Erythroblast (primary cell): Measurements from ENCODE around the gene TIMP3.

ENCODE experiments used
- DNase-seq, 2 experiments: peaks; one replicate each; lab custom pipeline; 2025; lab: John Stamatoyannopoulos, UW
- GATA1 ChIP-seq: IDR thresholded peaks from 2 replicates; pipeline ENCODE4 v1.6.1; 2011; ENCODE audit warnings: low read depth, mild to moderate bottlenecking, control low read depth, low read length, moderate library complexity
- POLR2A ChIP-seq: IDR thresholded peaks from 2 replicates; pipeline ENCODE4 v1.6.1; 2011; ENCODE audit warnings: mild to moderate bottlenecking, low read length

TIMP3 gene

DNA sequence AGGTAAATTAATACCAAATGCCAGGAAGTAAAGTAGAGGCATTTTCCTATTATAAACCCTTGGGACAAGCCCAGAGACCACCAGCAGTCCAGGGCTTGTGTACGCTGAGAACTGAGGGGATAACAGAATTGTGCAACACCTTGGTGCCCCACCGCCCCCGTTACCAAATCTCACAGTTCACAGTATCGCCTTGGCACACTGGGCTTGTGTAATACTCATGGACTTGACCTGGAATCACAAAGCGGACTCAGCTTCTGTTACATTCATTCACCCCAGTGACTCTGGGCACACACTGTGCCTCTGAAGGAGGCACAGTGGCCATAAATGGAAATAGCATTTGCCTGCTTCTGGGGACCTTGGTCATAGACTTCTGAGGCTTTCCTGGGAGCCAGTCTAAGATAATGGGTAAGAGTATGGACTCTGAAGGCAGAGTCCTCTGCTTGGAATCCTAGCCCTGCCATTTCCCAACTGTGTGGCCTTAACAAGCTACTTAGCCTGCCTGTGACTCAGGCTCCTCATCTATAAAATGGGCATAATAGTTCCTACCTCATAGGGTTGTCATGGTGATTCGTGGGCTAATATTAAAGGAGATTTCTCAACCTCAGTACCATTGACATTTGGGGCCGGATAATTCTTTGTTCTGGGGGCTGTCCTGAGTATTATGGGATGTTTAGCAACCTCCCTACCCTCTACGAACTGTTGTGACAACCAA lies 53.7 kb downstream of the TIMP3 start:
- no peak for DNase-seq
- TF ChIP-seq GATA1 (no peak), POLR2A (no peak)

GRCh38 chr22:32858121-32858703 lies 56.7 kb downstream of the TIMP3 start:
- DNase-seq, result no peak
- TF ChIP-seq GATA1 (no peak), POLR2A (no peak)

DNA sequence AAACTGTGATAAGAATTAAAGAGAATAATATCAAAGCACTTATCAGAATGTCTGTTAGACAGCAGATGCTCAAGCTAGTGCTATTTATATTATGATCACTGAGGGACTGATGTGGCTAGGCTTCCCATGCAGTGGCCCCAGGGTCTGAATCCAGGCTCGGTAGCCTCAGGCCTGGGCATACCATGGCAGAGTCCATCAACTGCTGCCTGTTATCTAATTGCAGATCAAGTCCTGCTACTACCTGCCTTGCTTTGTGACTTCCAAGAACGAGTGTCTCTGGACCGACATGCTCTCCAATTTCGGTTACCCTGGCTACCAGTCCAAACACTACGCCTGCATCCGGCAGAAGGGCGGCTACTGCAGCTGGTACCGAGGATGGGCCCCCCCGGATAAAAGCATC lies 57.5 kb downstream of the TIMP3 start:
- DNase-seq, result no peak
- TF ChIP-seq GATA1 (no peak), POLR2A (no peak)

- TF ChIP-seq GATA1 (no peak), POLR2A (no peak)
- no peak for DNase-seq
Measured at GRCh38 chr22:32859743-32860142, 58.2 kb downstream of the TIMP3 start.

DNA sequence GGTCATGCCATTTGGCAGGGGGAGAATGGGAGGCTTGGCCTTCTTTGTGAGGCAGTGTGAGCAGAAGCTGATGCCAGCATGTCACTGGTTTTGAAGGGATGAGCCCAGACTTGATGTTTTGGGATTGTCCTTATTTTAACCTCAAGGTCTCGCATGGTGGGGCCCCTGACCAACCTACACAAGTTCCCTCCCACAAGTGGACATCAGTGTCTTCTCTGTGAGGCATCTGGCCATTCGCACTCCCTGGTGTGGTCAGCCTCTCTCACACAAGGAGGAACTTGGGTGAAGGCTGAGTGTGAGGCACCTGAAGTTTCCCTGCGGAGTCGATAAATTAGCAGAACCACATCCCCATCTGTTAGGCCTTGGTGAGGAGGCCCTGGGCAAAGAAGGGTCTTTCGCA lies 59.8 kb downstream of the TIMP3 start:
- TF ChIP-seq GATA1 (no peak), POLR2A (no peak)
- DNase-seq, result no peak

DNA sequence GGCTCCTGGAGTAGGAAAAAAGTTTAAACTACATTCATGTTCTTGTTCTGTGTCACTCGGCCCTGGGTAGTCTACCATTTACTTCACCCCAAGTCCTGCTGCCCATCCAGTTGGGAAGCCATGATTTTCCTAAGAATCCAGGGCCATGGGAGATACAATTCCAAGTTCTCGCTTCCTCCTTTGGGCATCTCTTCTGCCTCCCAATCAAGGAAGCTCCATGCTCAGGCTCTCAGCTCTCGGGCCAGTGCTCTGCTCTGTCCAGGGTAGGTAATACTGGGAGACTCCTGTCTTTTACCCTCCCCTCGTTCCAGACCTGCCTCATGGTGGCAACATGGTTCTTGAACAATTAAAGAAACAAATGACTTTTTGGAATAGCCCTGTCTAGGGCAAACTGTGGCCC lies 60.6 kb downstream of the TIMP3 start:
- TF ChIP-seq GATA1, result no peak
- no peak for TF ChIP-seq POLR2A
- DNase-seq, result no peak

GRCh38 chr22:32862936-32863661 lies 61.6 kb downstream of the TIMP3 start:
- DNase-seq, result no peak
- no peak for TF ChIP-seq GATA1
- TF ChIP-seq POLR2A, result no peak

DNA sequence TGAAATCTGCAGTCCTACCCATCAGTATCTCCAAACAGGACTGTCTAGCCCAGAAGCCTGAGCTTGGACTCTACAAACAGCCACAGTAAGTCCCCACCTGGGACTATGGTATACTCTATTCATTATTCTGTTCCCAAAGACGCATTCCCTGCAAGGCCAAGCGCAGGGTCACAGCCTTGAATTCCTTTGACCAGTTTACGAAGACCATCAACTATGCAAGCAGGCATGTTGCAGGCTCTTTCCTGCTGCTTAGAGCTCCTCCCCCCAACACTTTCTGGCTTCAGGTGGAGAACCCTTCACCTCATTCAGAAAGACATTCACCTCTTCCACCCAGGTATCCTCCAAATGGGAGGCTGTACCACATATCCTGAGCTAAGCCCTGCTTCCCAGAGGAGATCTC lies 62.5 kb downstream of the TIMP3 start:
- no peak for TF ChIP-seq GATA1
- TF ChIP-seq POLR2A, result no peak
- no peak for DNase-seq

GRCh38 chr22:32864596-32864995 lies 63.1 kb downstream of the TIMP3 start:
- TF ChIP-seq GATA1, result no peak
- TF ChIP-seq POLR2A, result no peak
- no peak for DNase-seq

GRCh38 chr22:32866953-32867352 lies 65.4 kb downstream of the TIMP3 start:
- DNase-seq, result no peak
- TF ChIP-seq POLR2A (no peak), GATA1 (no peak)

GRCh38 chr22:32868946-32869345 lies 67.4 kb downstream of the TIMP3 start:
- TF ChIP-seq POLR2A, result no peak
- TF ChIP-seq GATA1, result no peak
- peak in 1 of 2 experiments; percentile 19 for DNase-seq

GRCh38 chr22:32870474-32870873 lies 69.0 kb downstream of the TIMP3 start:
- TF ChIP-seq POLR2A, result no peak
- no peak for TF ChIP-seq GATA1
- no peak for DNase-seq

- DNase-seq, result peak; percentile 73 to 83
Measured at GRCh38 chr22:32873604-32874003, 72.1 kb downstream of the TIMP3 start.

GRCh38 chr22:32874385-32874784 lies 72.9 kb downstream of the TIMP3 start:
- DNase-seq, result no peak
- TF ChIP-seq POLR2A (no peak), GATA1 (no peak)
